Measurements from ENCODE around the gene MICAL2.

MICAL2 gene

GRCh38 chr11:12241401-12241800 lies 131.0 kb downstream of the MICAL2 start:
- no peak for TF ChIP-seq TAF1 (IDR thresholded peaks at IDR 0.05; ENCODE audit: borderline replicate concordance, insufficient read depth, low read length)
- no peak for TF ChIP-seq POLR2AphosphoS5 (IDR thresholded peaks at IDR 0.05; ENCODE audit: low read depth, low read length)
- no peak for TF ChIP-seq SIN3A (IDR thresholded peaks at IDR 0.05; ENCODE audit: borderline replicate concordance, insufficient read depth, low read length)
- TF ChIP-seq REST (IDR thresholded peaks at IDR 0.05; ENCODE audit: insufficient read depth in 1 of 2, low read depth in 2 of 2, low read length in 2 of 2) = no peak
- TF ChIP-seq FOXP2 (optimal IDR thresholded peaks at IDR 0.05; ENCODE audit: borderline replicate concordance, extremely low read depth, extremely low read length, insufficient read depth) = no peak

GRCh38 chr11:12241971-12242672 lies 131.7 kb downstream of the MICAL2 start:
- TF ChIP-seq SIN3A (IDR thresholded peaks at IDR 0.05; ENCODE audit: borderline replicate concordance, insufficient read depth, low read length) = no peak
- TF ChIP-seq POLR2AphosphoS5 (IDR thresholded peaks at IDR 0.05; ENCODE audit: low read depth, low read length) = no peak
- TF ChIP-seq REST (IDR thresholded peaks at IDR 0.05; ENCODE audit: insufficient read depth in 1 of 2, low read depth in 2 of 2, low read length in 2 of 2) = no peak
- no peak for TF ChIP-seq TAF1 (IDR thresholded peaks at IDR 0.05; ENCODE audit: borderline replicate concordance, insufficient read depth, low read length)
- TF ChIP-seq FOXP2 (optimal IDR thresholded peaks at IDR 0.05; ENCODE audit: borderline replicate concordance, extremely low read depth, extremely low read length, insufficient read depth) = no peak

GRCh38 chr11:12242966-12243365 lies 132.6 kb downstream of the MICAL2 start:
- TF ChIP-seq SIN3A (IDR thresholded peaks at IDR 0.05; ENCODE audit: borderline replicate concordance, insufficient read depth, low read length) (no peak), FOXP2 (optimal IDR thresholded peaks at IDR 0.05; ENCODE audit: borderline replicate concordance, extremely low read depth, extremely low read length, insufficient read depth) (no peak), POLR2AphosphoS5 (IDR thresholded peaks at IDR 0.05; ENCODE audit: low read depth, low read length) (no peak), REST (IDR thresholded peaks at IDR 0.05; ENCODE audit: insufficient read depth in 1 of 2, low read depth in 2 of 2, low read length in 2 of 2) (no peak), TAF1 (IDR thresholded peaks at IDR 0.05; ENCODE audit: borderline replicate concordance, insufficient read depth, low read length) (no peak)

GRCh38 chr11:12243486-12243885 lies 133.1 kb downstream of the MICAL2 start:
- TF ChIP-seq REST (IDR thresholded peaks at IDR 0.05; ENCODE audit: insufficient read depth in 1 of 2, low read depth in 2 of 2, low read length in 2 of 2) = no peak
- TF ChIP-seq POLR2AphosphoS5 (IDR thresholded peaks at IDR 0.05; ENCODE audit: low read depth, low read length) = no peak
- no peak for TF ChIP-seq SIN3A (IDR thresholded peaks at IDR 0.05; ENCODE audit: borderline replicate concordance, insufficient read depth, low read length)

Measured in PFSK-1 (cell line).